GM18519 (cell line): ENCODE results near the gene GFPT2.

Experiments used
- ATAC-seq: cut with Tn5 transposase; IDR thresholded peaks from one replicate; pipeline ENCODE4 v1.9.1; 2021; ENCODE audit warnings: mild to moderate bottlenecking, moderate library complexity; ENCODE audit not compliant: unreplicated experiment, low FRiP score

GFPT2 gene

GRCh38 chr5:180290568-180291233, 62.4 kb downstream of the GFPT2 start:
- no peak for ATAC-seq

GRCh38 chr5:180289966-180290365, 63.2 kb downstream of the GFPT2 start:
- ATAC-seq = no peak

GRCh38 chr5:180289433-180289832, 63.7 kb downstream of the GFPT2 start:
- ATAC-seq = no peak

GRCh38 chr5:180287868-180288267, 65.3 kb downstream of the GFPT2 start:
- ATAC-seq = no peak

DNA sequence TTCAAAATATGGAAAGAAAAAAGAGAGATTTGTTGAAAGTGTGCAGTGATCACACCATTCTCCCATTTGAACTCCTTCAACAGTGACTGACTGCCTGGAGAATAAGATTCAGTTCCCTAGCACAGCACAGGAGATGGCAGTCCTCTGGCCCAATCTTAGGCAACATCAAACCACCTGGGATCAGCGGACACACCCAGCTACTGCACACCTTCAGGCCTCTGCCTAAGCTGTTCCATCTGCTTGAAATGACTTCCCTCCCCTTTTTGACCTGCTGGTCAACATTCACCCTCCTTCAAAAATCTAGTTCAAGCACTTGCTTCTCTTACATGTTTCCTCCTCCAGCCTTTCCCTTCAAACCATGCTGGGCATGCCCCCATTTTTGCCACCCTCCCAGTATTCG, 65.7 kb downstream of the GFPT2 start:
- no peak for ATAC-seq

DNA sequence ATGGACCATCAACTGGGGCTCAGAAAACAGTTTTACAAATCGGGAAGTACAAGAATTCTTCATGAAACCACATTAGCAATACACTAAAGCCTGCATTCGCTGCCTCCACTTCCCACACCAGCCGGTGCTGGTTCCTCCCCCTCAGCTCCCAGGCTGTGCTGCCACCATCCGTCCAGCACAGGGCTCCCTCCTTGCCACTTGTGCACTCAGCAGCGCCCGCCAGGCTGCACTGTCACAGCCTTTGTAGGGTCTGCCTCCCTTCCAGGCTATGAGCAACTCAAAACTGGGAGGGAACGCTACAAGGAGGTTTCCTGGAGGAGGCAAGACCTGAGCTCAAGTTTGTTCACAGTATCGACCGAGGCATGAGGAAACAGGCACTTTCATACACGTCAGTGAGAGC, 69.0 kb downstream of the GFPT2 start:
- no peak for ATAC-seq

- ATAC-seq = no peak
Observed at GRCh38 chr5:180283026-180283615, 70.0 kb downstream of the GFPT2 start.

GRCh38 chr5:180282281-180282680, 70.9 kb downstream of the GFPT2 start:
- no peak for ATAC-seq

DNA sequence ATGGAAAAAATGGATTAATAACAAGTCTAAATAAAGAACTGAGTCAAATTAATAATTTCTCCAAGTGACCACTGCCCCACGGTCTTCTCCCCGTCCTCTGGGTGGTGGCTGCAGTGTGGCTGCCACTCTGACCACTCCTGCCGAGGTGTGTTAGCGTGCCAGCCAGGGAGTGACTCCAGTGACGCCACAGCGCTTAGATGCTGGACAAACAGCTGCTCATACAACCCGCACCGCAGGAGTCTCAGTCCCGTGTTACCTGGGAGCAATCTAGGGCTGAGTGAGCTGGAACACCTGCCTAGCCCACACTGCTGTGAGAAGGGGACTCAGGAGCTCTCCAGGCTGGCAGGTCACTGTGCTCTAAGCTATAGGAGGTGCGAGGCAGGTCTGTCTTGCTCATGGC, 71.4 kb downstream of the GFPT2 start:
- no peak for ATAC-seq

- no peak for ATAC-seq
Observed at GRCh38 chr5:180274695-180275094, 78.4 kb downstream of the GFPT2 start.

DNA sequence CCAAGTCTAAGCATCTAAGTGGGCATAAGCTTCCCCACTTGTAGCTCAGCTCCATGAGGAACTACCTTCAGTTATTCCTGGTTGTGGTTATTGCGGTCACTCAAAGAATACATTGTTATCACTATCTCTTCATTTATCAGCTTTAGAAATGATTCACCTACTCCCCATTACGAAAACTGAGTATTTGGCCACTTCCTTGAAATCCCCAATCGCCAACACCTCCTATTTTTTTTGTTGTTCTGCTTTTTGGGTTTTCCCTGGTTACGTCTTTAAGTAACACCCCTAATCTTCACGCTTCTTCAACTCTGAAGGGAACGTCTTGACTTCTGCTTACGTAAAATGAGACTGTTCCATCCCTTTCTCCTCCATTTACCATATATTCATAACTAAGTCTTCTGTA, 81.9 kb downstream of the GFPT2 start:
- no peak for ATAC-seq

DNA sequence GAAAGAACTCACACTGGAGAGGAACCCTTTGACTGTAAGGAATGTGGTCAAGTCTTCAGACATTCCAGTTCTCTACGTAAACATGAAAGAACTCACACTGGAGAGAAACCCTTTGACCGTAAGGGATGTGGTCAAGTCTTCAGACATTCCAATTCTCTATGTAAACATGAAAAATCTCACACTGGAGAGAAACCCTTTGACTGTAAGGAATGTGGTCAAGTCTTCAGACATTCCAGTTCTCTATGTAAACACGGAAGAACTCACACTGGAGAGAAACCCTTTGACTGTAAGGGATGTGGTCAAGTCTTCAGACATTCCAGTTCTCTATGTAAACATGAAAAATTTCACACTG, 93.9 kb downstream of the GFPT2 start:
- ATAC-seq = no peak

DNA sequence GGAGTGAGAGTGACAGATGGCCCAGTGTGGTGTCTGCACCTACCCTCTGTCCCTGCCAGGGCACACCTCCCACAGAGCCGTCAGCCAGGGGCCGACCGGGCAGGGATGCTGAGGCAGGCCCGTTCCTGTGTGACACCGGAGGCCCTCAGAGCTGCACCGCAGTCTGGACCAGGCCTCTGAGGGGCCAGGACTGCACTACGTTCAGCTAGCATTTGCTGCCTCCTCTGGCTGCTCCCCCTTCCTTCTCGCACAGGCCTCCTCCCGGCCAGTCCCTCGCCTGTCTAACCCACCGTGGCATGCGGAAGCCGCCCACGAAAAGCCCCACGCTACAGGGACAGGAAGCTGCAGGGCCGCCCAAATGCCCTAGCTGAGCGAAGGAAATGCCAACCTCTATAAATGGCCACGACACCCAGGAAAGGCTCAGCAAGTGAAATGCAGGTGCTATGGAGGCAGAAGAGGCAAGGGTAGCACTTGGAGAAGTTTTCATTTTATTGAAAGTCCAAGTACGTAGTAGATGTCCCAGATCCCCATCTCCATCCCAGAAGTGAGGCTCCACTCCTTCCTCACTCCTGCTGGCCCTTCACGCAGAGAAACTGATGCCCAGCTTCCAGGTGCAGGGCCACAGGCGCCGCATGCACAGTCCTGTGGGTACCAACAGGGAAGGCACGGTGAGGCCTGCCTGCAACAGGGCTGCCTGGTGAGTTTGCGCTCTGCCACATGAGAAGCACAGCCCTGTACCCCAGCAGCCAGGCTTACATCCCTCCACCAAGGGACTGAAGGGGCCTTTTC, 99.9 kb downstream of the GFPT2 start:
- no peak for ATAC-seq

DNA sequence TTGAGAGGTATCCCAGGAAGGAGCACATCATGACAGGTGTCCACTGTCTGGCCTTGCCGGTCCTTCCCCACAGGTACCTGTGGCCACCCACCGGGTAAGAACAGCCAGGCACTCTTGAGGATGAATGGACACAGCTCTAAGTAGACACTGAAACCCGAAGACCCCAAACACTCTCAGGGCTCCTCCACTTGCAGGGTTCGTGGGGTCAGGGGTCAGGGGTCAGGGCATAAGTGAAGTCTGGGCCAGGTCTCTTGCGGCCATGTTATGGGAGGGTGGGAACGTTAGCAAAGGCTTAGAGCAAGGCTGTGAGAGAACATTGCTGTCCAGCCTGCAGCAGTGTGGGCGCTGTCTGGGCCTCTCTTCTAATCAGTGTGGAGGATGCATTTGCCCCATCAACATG, 101.2 kb downstream of the GFPT2 start:
- no peak for ATAC-seq

DNA sequence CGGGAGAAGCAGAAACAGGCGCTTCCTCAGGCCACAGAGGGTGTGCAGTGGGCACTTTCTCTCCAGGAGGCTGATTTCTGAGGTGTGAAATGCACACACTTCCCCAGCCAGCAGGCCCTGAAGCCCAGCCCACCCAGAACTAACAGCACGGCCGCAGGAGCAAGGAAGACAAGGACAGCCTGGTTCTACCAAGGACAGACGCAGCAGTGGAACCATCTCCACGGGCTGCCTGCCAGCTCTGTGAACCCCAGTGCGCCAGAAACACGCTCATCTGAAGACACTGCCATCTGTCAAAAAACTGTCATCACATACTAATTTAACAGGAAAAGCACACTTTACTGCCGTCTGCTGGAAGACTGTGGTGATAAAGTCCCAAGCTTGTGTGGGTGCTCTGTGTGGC, 102.0 kb downstream of the GFPT2 start:
- no peak for ATAC-seq
